GM19324 (cell line): ENCODE results near the gene RAB7A.

Source experiments
- ATAC-seq: cut with Tn5 transposase; IDR thresholded peaks from one replicate; pipeline ENCODE4 v1.9.1; 2021; ENCODE audit warnings: mild to moderate bottlenecking, moderate library complexity; ENCODE audit not compliant: unreplicated experiment, low FRiP score

RAB7A gene

DNA sequence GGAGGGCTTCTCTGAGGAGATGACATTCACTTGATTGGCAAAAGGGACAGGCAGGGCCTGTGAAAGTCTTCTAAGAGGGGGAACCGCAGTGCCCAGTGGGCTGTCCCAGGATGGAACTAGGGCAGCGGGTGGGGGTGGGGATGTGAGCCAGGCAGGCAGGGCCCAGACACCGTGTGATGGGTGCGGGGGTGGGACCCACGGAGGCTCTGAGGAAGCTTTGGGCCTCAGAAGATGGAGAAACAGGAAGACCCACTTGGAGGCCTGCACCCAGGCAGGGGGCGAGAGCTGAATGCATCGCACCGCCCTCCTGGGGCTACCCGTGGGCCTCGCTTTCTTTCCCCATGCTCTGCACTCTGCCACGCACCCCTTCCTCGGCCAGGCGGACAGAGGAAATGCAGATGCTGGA is 120.5 kb downstream of the RAB7A start:
- no peak for ATAC-seq

DNA sequence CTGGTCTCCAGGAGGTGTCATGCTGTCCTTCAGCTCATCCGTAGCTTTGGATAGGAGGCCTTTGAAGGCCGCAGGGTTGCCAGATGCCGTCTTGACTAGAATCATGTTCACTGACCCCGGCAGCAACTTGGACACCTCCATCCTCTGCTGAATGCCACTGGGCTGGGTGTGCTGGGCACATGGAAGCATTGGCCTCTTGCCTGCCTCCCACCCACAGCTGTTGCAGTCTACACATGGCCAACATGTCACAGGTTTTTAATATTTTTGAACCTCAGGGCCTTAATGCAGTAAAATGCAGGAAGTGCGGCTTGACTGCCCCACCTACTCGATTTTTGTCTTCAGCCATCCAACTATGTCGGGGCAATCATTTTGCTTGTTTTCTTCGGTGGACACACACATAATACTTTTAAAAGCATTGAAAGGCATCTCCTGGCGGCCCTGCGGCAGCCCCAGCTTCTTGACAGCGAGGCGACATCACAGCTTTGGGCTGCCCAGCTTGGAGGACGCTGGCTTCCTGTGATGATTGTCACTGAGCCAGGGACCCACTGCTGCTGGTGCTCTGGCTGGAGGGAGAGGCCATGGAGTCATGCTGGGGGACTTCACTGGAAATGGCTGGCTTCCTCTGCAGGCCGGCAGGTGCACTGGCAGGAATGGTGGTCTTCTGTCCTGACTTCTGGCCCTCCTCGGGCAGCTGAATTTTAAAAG is 121.8 kb downstream of the RAB7A start:
- no peak for ATAC-seq

DNA sequence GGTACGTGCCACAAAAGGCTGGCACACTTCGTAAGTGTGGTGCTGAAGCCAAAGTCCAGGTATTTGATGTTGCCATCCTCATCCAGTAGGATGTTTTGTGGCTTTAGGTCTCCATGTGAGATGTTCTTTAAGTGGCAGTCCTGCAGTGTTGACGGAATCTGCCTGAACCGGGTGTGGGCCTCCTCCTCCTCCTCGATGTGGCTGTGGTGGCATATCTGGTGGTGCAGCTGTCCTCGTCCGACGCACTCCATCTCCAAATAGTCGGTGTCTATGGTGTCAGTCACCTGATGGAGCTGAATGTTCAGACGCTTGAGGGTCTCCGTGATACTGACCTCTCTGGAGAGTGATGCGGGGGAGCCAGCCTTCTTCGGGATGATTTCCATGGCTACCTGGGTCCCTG is 123.0 kb downstream of the RAB7A start:
- ATAC-seq: no peak

DNA sequence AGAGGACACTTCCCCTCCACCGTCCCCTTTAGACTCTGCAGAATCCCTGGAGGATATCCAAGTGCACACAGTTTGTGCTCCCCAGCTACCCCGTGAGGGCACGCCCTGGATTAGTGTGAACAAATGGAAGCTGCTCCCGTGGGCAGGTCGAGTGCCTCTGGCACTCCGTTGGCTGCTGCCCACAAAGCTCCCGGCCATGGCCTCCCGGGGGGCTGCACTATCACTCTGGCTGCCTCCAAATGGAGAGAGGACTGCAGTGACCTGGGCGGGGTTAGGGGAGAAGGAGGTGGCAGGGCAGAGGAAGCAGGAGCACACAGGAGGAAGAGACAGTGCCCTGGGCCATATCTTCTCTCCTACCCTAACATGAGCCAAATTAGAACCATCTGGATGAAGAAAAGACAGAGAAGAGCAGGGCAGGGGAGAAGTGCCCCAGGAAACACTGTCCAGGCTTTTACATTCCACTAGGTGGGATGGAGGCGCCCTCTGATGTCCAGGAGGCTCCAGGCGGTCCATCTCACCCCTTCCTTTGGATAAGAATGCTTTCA is 124.0 kb downstream of the RAB7A start:
- ATAC-seq: no peak

DNA sequence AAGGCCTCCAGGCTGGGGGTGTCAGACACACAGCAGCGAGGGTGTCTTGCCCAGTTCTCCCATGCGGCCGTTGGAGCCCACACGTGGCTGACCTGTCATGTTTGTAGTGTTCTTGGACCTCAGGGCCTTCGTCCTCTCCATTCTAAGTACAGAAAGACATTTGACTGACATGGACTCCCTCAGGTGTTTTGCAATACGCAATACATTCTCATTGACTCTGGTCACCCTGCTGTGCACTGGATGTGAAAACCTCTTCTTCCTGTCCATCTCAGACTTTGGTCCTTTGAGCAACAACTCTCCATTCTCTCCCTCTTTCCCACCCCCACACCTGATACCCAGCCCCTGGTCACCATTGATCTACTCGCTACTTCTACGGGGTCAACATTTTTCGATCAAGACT is 124.6 kb downstream of the RAB7A start:
- ATAC-seq: no peak

DNA sequence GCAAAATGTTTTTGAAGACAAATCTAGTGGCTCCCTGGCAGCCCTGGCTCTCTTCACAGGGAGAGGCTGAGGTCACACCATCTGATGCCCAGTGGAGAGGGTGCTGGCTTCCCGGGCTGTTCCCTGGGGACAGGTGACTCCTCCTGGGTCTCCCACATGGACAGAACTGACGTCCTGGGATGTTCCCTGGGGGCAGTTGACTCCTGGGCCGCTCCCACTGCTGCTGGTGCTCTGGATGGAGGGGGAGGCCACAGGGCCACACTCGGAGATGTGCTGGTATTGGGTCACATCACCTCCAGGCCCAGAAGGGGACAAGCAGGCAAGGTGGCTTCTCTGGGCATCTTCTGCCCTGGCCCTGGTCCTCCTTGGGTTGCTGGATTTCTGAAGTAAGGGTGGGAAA is 125.6 kb downstream of the RAB7A start:
- no peak for ATAC-seq

DNA sequence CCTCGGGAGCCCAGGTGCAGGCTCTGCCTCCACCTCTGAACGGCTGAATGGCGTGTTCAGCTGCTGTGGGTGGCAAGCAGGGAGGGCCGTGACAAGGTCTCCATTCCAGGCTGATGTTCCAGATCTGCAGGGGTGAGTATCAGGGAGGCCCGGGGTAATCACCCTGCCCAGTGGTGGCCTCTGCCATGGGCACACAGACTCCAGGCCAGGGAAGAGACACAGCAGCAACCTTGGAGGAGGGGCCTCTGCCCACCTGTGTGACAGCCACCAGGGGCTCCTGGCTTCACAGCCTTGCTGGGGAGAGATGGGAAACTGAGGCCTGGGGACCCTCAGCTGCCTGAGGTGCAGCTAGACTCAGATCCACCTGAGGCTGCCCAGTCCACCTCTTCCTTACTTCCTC is 127.8 kb downstream of the RAB7A start:
- no peak for ATAC-seq

DNA sequence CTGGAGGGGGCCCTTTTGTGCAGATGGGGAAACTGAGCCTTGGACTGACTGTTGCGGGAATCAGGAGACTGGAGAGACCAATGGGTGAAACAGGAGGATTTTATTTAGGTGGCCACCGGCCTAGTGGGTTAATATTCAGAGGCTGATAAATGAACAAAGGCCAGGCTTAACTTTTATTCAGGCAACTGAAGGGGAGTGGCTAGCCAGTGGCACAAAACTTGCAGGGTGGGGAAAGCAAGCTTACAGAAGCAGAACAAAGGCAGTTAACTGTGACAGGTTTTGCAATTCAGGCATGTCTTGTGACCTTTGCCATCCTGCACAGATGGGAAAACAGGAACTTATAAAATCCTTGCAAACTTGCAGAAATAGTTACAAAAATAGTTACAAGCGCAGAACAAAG is 128.5 kb downstream of the RAB7A start:
- ATAC-seq: no peak

DNA sequence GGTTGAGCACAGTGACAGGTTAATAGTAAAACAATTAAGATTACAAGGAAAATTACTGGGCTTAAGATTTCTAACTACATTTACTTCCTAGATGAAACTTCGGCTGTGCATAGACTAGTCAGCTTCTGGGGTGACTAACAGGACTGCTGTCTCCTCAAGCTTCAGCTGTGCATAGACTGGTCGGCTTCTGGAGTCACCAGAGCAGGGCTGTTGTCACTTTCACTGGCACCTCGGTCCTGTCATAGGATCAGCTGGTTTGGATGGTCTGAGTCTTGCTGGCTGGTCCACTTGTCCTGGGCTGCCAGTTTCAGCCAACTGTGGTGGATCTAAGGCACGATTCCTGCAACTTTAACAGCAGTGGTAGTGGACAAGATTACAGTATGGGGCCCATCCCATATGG is 129.6 kb downstream of the RAB7A start:
- ATAC-seq: no peak

DNA sequence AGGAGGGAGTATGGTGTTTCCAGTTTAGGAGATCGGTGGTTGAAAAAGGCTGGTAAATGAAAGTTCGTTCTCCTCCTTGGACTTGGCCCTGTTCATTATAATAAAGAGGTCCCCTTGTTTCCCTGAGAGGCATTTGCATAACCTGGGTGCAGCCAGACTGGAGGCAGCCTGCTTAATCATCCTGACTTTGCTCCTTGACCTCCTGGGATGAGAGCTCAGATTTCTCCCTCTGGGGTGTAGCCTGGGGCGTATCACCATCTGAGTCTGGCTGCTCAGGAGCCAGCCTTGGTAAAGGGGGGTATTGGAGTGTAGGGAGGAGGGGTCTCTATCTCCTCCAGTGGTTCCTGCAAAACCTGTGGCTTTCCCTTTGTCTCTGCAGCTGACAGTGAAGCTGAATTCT is 132.2 kb downstream of the RAB7A start:
- ATAC-seq: no peak

DNA sequence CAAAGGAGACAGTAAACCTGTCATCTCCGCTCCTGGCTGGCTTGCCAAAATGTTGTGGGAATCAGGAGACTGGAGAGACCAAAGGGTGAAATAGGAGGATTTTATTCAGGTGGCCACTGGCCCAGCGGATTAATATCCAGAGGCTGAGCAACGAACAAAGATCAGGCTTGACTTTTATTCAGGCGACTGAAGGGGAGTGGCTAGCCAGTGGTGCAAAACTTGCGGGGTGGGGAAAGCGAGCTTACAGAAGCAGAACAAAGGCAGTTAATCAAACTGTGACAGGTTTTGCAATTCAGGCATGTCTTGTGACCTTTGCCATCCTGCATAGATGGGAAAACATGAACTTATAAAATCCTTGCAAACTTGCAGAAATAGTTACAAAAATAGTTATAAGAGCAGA is 133.6 kb downstream of the RAB7A start:
- no peak for ATAC-seq

DNA sequence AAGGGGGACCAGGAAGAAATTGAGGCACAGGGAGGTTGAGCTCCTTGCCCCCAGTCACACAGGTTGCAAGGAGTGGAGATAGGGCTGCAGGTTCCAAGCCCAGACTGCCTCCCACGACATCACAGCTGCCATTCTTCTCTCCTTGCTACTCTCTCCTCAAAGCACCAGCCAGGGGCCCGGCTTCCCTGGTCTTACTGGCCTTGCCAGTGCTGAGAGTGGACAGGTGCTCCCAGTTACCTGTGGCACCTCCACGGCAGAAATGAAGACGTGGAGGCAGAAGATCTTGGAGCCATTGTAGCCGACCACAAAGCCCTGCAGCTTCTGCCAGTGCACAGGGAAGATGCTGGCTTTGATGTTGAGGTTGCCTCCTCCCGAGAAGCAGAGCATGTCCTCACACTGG is 135.5 kb downstream of the RAB7A start:
- ATAC-seq: no peak

DNA sequence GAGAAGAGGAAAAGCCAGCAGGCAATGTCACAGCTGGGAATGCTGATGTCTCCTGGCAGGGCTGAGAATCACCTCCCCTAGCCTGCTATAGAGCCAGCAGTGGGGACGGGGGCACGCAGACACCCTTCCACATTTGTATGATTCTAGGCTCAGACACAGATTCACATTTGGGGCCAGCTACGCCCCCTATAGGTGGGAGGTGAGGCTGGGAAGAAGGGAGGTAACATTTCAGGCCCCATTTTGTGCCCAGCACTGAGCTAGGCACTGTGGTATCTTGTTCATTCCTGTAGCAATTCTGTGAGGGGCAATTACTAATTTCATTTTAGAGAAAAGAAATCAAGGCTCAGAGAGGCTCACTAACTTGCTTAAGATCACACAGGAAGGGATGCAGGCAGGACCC is 137.6 kb downstream of the RAB7A start:
- ATAC-seq: no peak
